COLO668 (cell line): Measurements from ENCODE around the gene MICALL2.

Experiments
- DNase-seq: peaks from one replicate; lab custom pipeline; 2025; ENCODE audit not compliant: unreplicated experiment; lab: John Stamatoyannopoulos, UW

The MICALL2 gene

GRCh38 chr7:1397491-1398327 lies 61.6 kb downstream of the MICALL2 start:
- DNase-seq: no peak

GRCh38 chr7:1396195-1396594 lies 63.1 kb downstream of the MICALL2 start:
- no peak for DNase-seq

GRCh38 chr7:1395211-1396070 lies 63.8 kb downstream of the MICALL2 start:
- no peak for DNase-seq

- DNase-seq: no peak
Measured at GRCh38 chr7:1394371-1394770, 64.9 kb downstream of the MICALL2 start.

GRCh38 chr7:1393421-1393820 lies 65.8 kb downstream of the MICALL2 start:
- DNase-seq: no peak

DNA sequence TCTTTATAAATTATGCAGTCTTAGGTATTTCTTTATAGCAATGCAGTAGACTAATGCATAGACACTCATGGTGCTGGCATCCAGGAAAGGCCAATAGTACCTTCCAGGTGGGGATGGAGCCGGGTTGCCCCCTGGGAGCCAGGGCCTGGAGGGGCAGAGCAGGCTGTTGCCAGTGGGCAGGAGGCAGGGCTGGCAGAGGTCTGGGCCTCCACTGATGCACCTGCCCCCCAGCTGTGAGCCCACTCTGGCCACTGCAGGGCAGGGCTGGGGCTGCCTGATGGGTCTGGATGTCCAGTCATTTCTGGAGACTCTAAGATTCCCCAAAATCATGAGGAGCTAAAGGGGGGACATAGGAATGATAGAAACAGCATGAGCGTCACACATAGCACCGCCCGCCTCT lies 66.7 kb downstream of the MICALL2 start:
- DNase-seq: no peak

DNA sequence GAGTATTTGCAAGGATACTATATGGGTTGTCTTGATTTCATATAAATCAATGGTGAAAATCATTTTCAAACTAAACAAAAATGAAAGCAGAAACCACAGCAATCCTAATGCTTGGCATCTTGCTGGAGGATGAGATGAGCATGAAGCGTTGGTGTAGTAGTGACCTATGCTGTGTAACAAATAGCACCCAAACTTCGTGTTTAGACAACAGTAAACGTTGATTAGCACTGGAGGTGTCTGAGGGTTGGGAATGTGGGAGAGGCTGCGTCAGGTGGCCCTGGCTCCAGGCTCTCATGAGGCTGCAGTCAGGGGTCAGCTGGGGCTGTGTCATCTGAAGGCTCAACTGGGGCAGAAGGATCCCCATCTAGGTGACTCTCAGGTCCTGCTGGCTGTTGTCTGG lies 67.8 kb downstream of the MICALL2 start:
- no peak for DNase-seq

DNA sequence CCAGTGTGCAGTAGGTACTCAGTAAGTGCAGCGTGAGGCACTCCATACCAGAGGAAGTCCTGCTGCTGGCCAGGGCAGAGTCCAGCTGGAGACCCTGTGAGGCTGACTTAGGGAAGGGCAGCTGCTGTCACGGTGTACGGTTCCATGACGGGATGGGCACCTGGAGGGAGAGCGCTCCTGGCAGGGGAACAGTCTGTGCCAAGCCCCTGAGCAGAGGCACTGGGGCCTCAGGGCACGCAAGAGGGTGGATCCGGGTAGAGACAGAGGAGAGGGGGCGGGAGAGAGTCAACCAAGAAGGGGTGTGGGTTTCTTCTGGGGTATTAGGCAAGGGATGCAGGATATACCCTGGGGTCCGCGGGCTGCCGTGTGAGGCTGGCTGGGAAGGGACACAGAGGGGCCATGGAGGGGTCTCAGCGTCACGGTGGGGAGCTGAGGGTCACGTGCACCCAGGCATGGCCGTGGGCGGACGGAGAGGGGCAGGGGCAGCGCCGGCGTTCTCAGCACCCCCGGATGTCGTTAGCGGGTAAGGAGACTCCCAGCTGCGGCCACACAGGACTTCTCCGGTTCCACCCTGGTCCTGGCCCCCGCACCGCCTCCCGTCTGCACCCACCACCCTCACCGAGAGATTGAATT lies 70.5 kb downstream of the MICALL2 start:
- no peak for DNase-seq

- DNase-seq: no peak
Measured at GRCh38 chr7:1388021-1388702, 71.1 kb downstream of the MICALL2 start.

DNA sequence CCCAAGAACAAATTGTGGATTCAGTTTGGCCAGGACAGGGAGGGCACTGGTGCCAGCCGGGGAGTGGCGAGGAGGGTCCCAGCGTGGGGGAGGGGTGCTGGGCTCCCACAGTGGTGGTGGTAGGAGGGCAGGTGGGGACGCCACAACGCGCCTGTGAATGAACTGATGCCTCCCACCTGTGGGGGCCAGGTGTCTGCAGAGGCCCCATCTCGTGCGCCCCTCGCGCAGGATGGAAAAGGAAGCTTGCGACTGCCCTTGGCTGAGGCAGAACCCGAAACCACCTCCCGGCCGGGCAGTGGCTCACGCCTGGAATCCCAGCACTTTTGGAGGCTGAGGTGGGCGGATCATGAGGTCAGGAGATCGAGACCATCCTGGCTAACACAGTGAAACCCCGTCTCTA lies 72.0 kb downstream of the MICALL2 start:
- DNase-seq: no peak

- DNase-seq: peak; percentile 91
Measured at GRCh38 chr7:1386623-1387220, 72.5 kb downstream of the MICALL2 start.

- peak; percentile 73 for DNase-seq
Measured at GRCh38 chr7:1385809-1386622, 73.3 kb downstream of the MICALL2 start.

GRCh38 chr7:1385086-1385808 lies 74.0 kb downstream of the MICALL2 start:
- DNase-seq: no peak
